Activated B cell treated with CpG ODN at 0.5 μM for 24 hours (primary cell): ENCODE results near the gene TMEM212. TPM values are rescaled to one million over a fixed set of nuclear protein-coding genes. Genes with fewer than 3 reads are reported as not detected.
A peak's percentile ranks its signal among the peaks of the same experiment; 100 is the strongest.

Experiments used
- ATAC-seq: fragments of 200-7000 bp; cut with Tn5 transposase; one replicate; pipeline ENCODE4 v1.10.0; 2021; ENCODE audit warnings: low read depth, mild to moderate bottlenecking, moderate library complexity
- CTCF ChIA-PET: fragments of 350-600 bp; sonication (Branson Sonifier 250); formaldehyde crosslinking; loops from one replicate; lab custom pipeline; 2021; ENCODE audit warnings: antibody characterized with exemption; lab: Charles Lee
- POLR2A ChIA-PET: fragments of 350-600 bp; sonication (Branson Sonifier 250); formaldehyde crosslinking; loops from one replicate; lab custom pipeline; 2021; ENCODE audit warnings: antibody characterized with exemption; lab: Charles Lee
- DNase-seq: peaks from one replicate; pipeline ENCODE4 v3.0.0; 2022
- H3K27ac Mint-ChIP-seq: one replicate; pipeline ENCODE4 v1.8.0; 2020; ENCODE audit warnings: mixed read lengths
- H3K27me3 Mint-ChIP-seq: one replicate; pipeline ENCODE4 v1.8.0; 2021; ENCODE audit warnings: mixed read lengths
- H3K36me3 Mint-ChIP-seq: one replicate; pipeline ENCODE4 v1.8.0; 2021; ENCODE audit warnings: low read depth, mixed read lengths
- H3K4me1 Mint-ChIP-seq: one replicate; pipeline ENCODE4 v1.8.0; 2021; ENCODE audit warnings: mixed read lengths
- H3K4me3 Mint-ChIP-seq: one replicate; pipeline ENCODE4 v1.8.0; 2020; ENCODE audit warnings: mild to moderate bottlenecking, mixed read lengths
- H3K9me3 Mint-ChIP-seq: one replicate; pipeline ENCODE4 v1.8.0; 2020; ENCODE audit warnings: mixed read lengths
- intact Hi-C: fragments of 100-400 bp; cut with micrococcal nuclease; formaldehyde crosslinking; loops from one replicate; pipeline ENCODE4 v1.15.1; 2024
- total RNA-seq: library from RNA; stranded (reverse); gene quantifications from 2 replicates; pipeline ENCODE4 v1.2.3, GENCODE V29; 2022
- TF ChIP-seq, protein P1 (sequence below): fragments of 200-600 bp; IDR thresholded peaks from one replicate; pipeline ENCODE4 v1.8.0; 2022; ENCODE audit warnings: antibody characterized with exemption, mild to moderate bottlenecking

Gene TMEM212
- total RNA-seq, 1 donor from 2014 or later, result not detected

GRCh38 chr3:171806200-171807128 is 36.7 kb upstream of the TMEM212 start:
- Mint-ChIP-seq H3K9me3 (no peaks in the 10 kb centered on the region), H3K4me3 (no peak overlapping the region), H3K27ac (no peak overlapping the region), H3K4me1 (peaks cover 14% of the 10 kb centered on the region), H3K36me3 (no peaks in the 10 kb centered on the region), H3K27me3 (peaks cover 34% of the 10 kb centered on the region)
- DNase-seq (no peak), ATAC-seq (no peak)
- TF ChIP-seq, protein P1, sequence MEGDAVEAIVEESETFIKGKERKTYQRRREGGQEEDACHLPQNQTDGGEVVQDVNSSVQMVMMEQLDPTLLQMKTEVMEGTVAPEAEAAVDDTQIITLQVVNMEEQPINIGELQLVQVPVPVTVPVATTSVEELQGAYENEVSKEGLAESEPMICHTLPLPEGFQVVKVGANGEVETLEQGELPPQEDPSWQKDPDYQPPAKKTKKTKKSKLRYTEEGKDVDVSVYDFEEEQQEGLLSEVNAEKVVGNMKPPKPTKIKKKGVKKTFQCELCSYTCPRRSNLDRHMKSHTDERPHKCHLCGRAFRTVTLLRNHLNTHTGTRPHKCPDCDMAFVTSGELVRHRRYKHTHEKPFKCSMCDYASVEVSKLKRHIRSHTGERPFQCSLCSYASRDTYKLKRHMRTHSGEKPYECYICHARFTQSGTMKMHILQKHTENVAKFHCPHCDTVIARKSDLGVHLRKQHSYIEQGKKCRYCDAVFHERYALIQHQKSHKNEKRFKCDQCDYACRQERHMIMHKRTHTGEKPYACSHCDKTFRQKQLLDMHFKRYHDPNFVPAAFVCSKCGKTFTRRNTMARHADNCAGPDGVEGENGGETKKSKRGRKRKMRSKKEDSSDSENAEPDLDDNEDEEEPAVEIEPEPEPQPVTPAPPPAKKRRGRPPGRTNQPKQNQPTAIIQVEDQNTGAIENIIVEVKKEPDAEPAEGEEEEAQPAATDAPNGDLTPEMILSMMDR, result no peak
- ChIA-PET CTCF (no interaction called here), POLR2A (no interaction called here)
- intact Hi-C loops, result no loop called here

DNA sequence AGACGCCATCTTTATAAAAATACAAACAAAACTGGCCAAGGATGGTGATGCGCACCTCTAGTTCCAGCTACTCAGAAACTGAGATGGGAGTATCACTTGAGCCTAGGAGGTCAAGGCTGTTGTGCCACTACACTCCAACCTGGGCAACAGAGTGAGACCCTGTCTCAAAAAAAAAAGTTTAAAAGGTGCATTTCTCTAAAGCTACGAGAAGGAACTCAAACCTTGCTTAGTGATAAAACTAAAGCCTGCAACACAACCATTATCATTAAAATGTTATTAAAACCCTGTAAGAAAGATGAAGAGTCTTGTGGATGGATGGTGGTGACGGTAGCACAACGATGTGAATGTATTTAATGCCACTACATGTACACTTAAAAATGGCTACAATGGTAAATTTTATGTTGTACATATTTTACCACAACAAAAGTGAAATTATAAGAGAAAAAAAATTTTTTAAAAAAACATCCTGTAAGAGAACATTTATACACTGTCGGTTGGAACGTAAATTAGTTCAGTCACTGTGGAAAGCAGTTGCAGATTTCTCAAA is 35.9 kb upstream of the TMEM212 start:
- intact Hi-C loops, result no loop called here
- no peaks in the 10 kb centered on the region for H3K36me3 Mint-ChIP-seq
- CTCF ChIA-PET, result no interaction called here
- no peak overlapping the region for H3K4me3 Mint-ChIP-seq
- no peak overlapping the region for H3K27ac Mint-ChIP-seq
- H3K4me1 Mint-ChIP-seq, result peaks cover 14% of the 10 kb centered on the region
- TF ChIP-seq, protein P1, result no peak
- H3K27me3 Mint-ChIP-seq, result peaks cover 36% of the 10 kb centered on the region
- POLR2A ChIA-PET, result no interaction called here
- ATAC-seq (no peak), DNase-seq (no peak)
- H3K9me3 Mint-ChIP-seq, result no peaks in the 10 kb centered on the region

DNA sequence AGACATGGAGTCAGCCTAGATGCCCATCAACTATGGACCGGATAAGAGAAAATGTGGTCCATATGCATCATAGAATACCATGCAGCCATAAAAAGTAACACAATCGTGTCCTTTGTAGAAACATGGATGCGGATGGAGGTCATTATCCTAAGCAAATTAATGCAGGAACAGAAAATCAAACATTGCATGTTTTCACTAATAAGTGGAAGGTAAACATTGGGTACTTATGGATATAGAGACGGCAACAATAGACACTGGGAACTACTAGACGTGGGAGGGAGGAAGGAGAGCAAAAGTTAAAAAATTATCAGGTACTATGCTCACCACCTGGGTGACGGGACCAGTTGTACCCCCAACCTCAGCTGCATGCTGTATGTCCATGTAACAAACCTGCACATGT is 35.3 kb upstream of the TMEM212 start:
- Mint-ChIP-seq H3K27me3 (peaks cover 36% of the 10 kb centered on the region), H3K9me3 (no peaks in the 10 kb centered on the region), H3K4me1 (peaks cover 14% of the 10 kb centered on the region), H3K36me3 (no peaks in the 10 kb centered on the region), H3K27ac (no peak overlapping the region), H3K4me3 (no peak overlapping the region)
- CTCF ChIA-PET, result no interaction called here
- intact Hi-C loops, result no loop called here
- TF ChIP-seq, protein P1, result no peak
- ATAC-seq (no peak), DNase-seq (no peak)
- POLR2A ChIA-PET, result no interaction called here

GRCh38 chr3:171809611-171809860 is 33.6 kb upstream of the TMEM212 start:
- ATAC-seq, result no peak
- no peak overlapping the region for H3K27ac Mint-ChIP-seq

More at GRCh38 chr3:171809611-171809860, 33.6 kb upstream of the TMEM212 start:
- TF ChIP-seq, protein P1, result no peak
- Mint-ChIP-seq H3K9me3 (no peaks in the 10 kb centered on the region), H3K4me3 (peak overlapping the region; percentile 64), H3K4me1 (peaks cover 14% of the 10 kb centered on the region), H3K27me3 (peaks cover 34% of the 10 kb centered on the region), H3K36me3 (no peaks in the 10 kb centered on the region)
- intact Hi-C loops, result no loop called here
- CTCF ChIA-PET, result no interaction called here
- DNase-seq, result no peak
- POLR2A ChIA-PET, result no interaction called here
